Esophagus squamous epithelium (tissue), 5 donors: Measurements from ENCODE around the gene RUNX1. TPM values are rescaled to one million over a fixed set of nuclear protein-coding genes. Genes with fewer than 3 reads are reported as not detected.

ENCODE experiments used
- DNase-seq: peaks from one replicate; lab custom pipeline; 2025; lab: John Stamatoyannopoulos, UW
- H3K27ac ChIP-seq, 4 donors: fragments of 200-600 bp; sonication (generic); one replicate each; pipeline ENCODE4 v1.5.1; 2016 to 2019; ENCODE audit warnings: mild to moderate bottlenecking in 1 of 4
- H3K27me3 ChIP-seq, 4 donors: fragments of 200-600 bp; sonication (generic); 1 replicate in 3 of 4; 2 replicates in 1 of 4; pipeline versions ENCODE4 v1.5.1 to v1.6.0; 2017 to 2021; ENCODE audit warnings: antibody characterized with exemption in 1 of 4
- H3K36me3 ChIP-seq, 3 donors: fragments of 200-600 bp; sonication (generic); one replicate each; pipeline ENCODE4 v1.5.1; 2016 to 2019
- H3K4me1 ChIP-seq, 3 donors: fragments of 200-600 bp; sonication (generic); one replicate each; pipeline ENCODE4 v1.5.1; 2017 to 2019
- H3K4me3 ChIP-seq, 4 donors: fragments of 200-600 bp; sonication (generic); 1 replicate in 3 of 4; 2 replicates in 1 of 4; pipeline ENCODE4 v1.5.1; 2016 to 2019; ENCODE audit warnings: mild to moderate bottlenecking in 2 of 4, moderate library complexity in 1 of 4
- H3K9me3 ChIP-seq, 3 donors: fragments of 200-600 bp; sonication (generic); one replicate each; pipeline ENCODE4 v1.5.1; 2016 to 2019
- CTCF ChIP-seq, 6 experiments: fragments of 450-650 bp in 4 of 6; fragments of 200-600 bp in 2 of 6; sonication (generic) in 2 of 6; IDR thresholded peaks; one replicate each; pipeline ENCODE4 v1.5.1; 2016 to 2019; ENCODE audit warnings: antibody characterized with exemption in 6 of 6, mild to moderate bottlenecking in 4 of 6, moderate library complexity in 4 of 6
- POLR2A ChIP-seq, 4 donors: fragments of 450-650 bp; IDR thresholded peaks; one replicate each; pipeline ENCODE4 v1.6.1; 2017; ENCODE audit warnings: antibody characterized with exemption in 4 of 4, mild to moderate bottlenecking in 4 of 4, moderate library complexity in 3 of 4
- WGBS, 2 donors: methylation state at CpG; one replicate each; pipeline ENCODE4 v1.1.5; 2018; 5-methylcytosine and 5-hydroxymethylcytosine counted together
- intact Hi-C: fragments of 100-400 bp; cut with DNase I; formaldehyde crosslinking; loops from one replicate; pipeline ENCODE4 v1.15.0; 2022
- total RNA-seq, 4 donors: library from RNA; depleted of rRNA; stranded (reverse); fragments of >200 nt; gene quantifications; one replicate each; pipeline ENCODE4 v1.1.0, GENCODE V29; 2016
- donor health status: DM: yes; HTN: yes; CAD: no.

The RUNX1 gene
- total RNA-seq, 4 donors from 2014 or later = 8.2 to 25.4 (median 18.3) TPM

- Histone ChIP-seq H3K4me1 (no peaks in the 10 kb centered on the region), H3K27ac (no peak overlapping the region), H3K36me3 (no peaks in the 10 kb centered on the region), H3K4me3 (no peak overlapping the region), H3K27me3 (no peaks in the 10 kb centered on the region), H3K9me3 (no peaks in the 10 kb centered on the region)
- no peak for DNase-seq
- intact Hi-C loops = no loop called here
- 86 to 89% methylated on average over 4 of the region's 4 CpGs for WGBS, 2 donors
- TF ChIP-seq POLR2A (IDR thresholded peaks at IDR 0.05) = no peak
- no peak for TF ChIP-seq CTCF (IDR thresholded peaks at IDR 0.05)
Observed at GRCh38 chr21:34925597-34925996, 123.5 kb downstream of the RUNX1 start.

GRCh38 chr21:34924771-34925419, 124.2 kb downstream of the RUNX1 start:
- intact Hi-C loops = no loop called here
- Histone ChIP-seq H3K36me3 (no peaks in the 10 kb centered on the region), H3K27ac (no peak overlapping the region), H3K27me3 (no peaks in the 10 kb centered on the region), H3K4me1 (no peaks in the 10 kb centered on the region), H3K4me3 (no peak overlapping the region), H3K9me3 (no peaks in the 10 kb centered on the region)
- WGBS, 2 donors = 63 to 92% methylated on average over 1 of the region's 1 CpG
- TF ChIP-seq CTCF (IDR thresholded peaks at IDR 0.05) (no peak), POLR2A (IDR thresholded peaks at IDR 0.05) (no peak)
- DNase-seq = no peak

GRCh38 chr21:34924194-34924593, 124.9 kb downstream of the RUNX1 start:
- TF ChIP-seq CTCF (IDR thresholded peaks at IDR 0.05) (no peak), POLR2A (IDR thresholded peaks at IDR 0.05) (no peak)
- H3K4me1 ChIP-seq = no peaks in the 10 kb centered on the region
- DNase-seq = no peak
- WGBS, 2 donors = 83 to 100% methylated on average over 3 of the region's 3 CpGs
- no peaks in the 10 kb centered on the region for H3K36me3 ChIP-seq
- H3K27ac ChIP-seq = no peak overlapping the region
- intact Hi-C loops = no loop called here
- no peak overlapping the region for H3K4me3 ChIP-seq
- H3K9me3 ChIP-seq = no peaks in the 10 kb centered on the region
- no peaks in the 10 kb centered on the region for H3K27me3 ChIP-seq

GRCh38 chr21:34923626-34924025, 125.5 kb downstream of the RUNX1 start:
- intact Hi-C loops = no loop called here
- no peak overlapping the region for H3K4me3 ChIP-seq
- H3K4me1 ChIP-seq = no peaks in the 10 kb centered on the region
- no peaks in the 10 kb centered on the region for H3K9me3 ChIP-seq
- H3K36me3 ChIP-seq = no peaks in the 10 kb centered on the region
- no peaks in the 10 kb centered on the region for H3K27me3 ChIP-seq
- H3K27ac ChIP-seq = no peak overlapping the region
- 90 to 95% methylated on average over 4 of the region's 4 CpGs for WGBS, 2 donors
- no peak for DNase-seq
- TF ChIP-seq POLR2A (IDR thresholded peaks at IDR 0.05) = no peak
- TF ChIP-seq CTCF (IDR thresholded peaks at IDR 0.05) = no peak

- H3K9me3 ChIP-seq = no peaks in the 10 kb centered on the region
- H3K4me3 ChIP-seq = no peak overlapping the region
- intact Hi-C loops = no loop called here
- H3K27me3 ChIP-seq = no peaks in the 10 kb centered on the region
- no peaks in the 10 kb centered on the region for H3K4me1 ChIP-seq
- WGBS, 2 donors = 69 to 90% methylated on average over 4 of the region's 4 CpGs
- H3K36me3 ChIP-seq = no peaks in the 10 kb centered on the region
- DNase-seq = no peak
- H3K27ac ChIP-seq = no peak overlapping the region
- TF ChIP-seq CTCF (IDR thresholded peaks at IDR 0.05) (no peak), POLR2A (IDR thresholded peaks at IDR 0.05) (no peak)
Observed at GRCh38 chr21:34923202-34923601, 125.9 kb downstream of the RUNX1 start.
